Tibial nerve (tissue), 4 donors: ENCODE data around the gene ZNF79. TPM values are rescaled to one million over a fixed set of nuclear protein-coding genes. Genes with fewer than 3 reads are reported as not detected.

ENCODE experiments used
- DNase-seq, 2 donors: peaks; one replicate each; pipeline ENCODE4 v3.0.0-alpha.2; 2019; ENCODE audit warnings: low spot score in 2 of 2
- H3K27ac ChIP-seq, 4 donors: fragments of 200-600 bp; sonication (generic) in 3 of 4; one replicate each; pipeline ENCODE4 v1.5.1; 2017 to 2019; ENCODE audit warnings: mild to moderate bottlenecking in 1 of 4
- H3K27me3 ChIP-seq, 2 donors: fragments of 200-600 bp; sonication (generic) in 1 of 2; one replicate each; pipeline versions ENCODE4 v1.5.1 to v1.6.0; 2017 to 2019
- H3K36me3 ChIP-seq, 3 donors: fragments of 200-600 bp; sonication (generic); one replicate each; pipeline ENCODE4 v1.5.1; 2018 to 2019
- H3K4me1 ChIP-seq, 4 donors: fragments of 200-600 bp; sonication (generic) in 3 of 4; one replicate each; pipeline ENCODE4 v1.5.1; 2017 to 2019
- H3K4me3 ChIP-seq, 4 donors: fragments of 200-600 bp; sonication (generic) in 3 of 4; one replicate each; pipeline ENCODE4 v1.5.1; 2017 to 2019; ENCODE audit warnings: mild to moderate bottlenecking in 1 of 4, moderate library complexity in 1 of 4
- H3K9me3 ChIP-seq, 4 donors: fragments of 200-600 bp; sonication (generic) in 3 of 4; one replicate each; pipeline ENCODE4 v1.5.1; 2017 to 2019
- EP300 ChIP-seq, 2 donors: sonication (generic); formaldehyde crosslinking; IDR thresholded peaks; one replicate each; pipeline ENCODE4 v1.6.1; 2017; ENCODE audit warnings: antibody characterized with exemption in 2 of 2, mild to moderate bottlenecking in 1 of 2
- POLR2A ChIP-seq, 2 donors: fragments of 450-650 bp; IDR thresholded peaks; one replicate each; pipeline ENCODE4 v1.6.1; 2017; ENCODE audit warnings: antibody characterized with exemption in 2 of 2, mild to moderate bottlenecking in 2 of 2, moderate library complexity in 2 of 2
- WGBS, 2 donors: methylation state at CpG; one replicate each; pipeline ENCODE4 v1.1.5; 2018; 5-methylcytosine and 5-hydroxymethylcytosine counted together
- total RNA-seq, 4 donors: library from RNA; depleted of rRNA; stranded (reverse); fragments of >200 nt; gene quantifications; one replicate each; pipeline ENCODE4 v1.1.0, GENCODE V29; 2016
- TF ChIP-seq, protein P1 (sequence below), 5 experiments: fragments of 200-600 bp in 3 of 5; fragments of 450-650 bp in 2 of 5; sonication (generic) in 3 of 5; IDR thresholded peaks; one replicate each; pipeline ENCODE4 v1.5.1; 2016 to 2019; ENCODE audit warnings: antibody characterized with exemption in 5 of 5, mild to moderate bottlenecking in 3 of 5, moderate library complexity in 2 of 5

ZNF79 gene
- total RNA-seq, 4 donors from 2014 or later: 11.6 to 18.0 (median 13.0) TPM

DNA sequence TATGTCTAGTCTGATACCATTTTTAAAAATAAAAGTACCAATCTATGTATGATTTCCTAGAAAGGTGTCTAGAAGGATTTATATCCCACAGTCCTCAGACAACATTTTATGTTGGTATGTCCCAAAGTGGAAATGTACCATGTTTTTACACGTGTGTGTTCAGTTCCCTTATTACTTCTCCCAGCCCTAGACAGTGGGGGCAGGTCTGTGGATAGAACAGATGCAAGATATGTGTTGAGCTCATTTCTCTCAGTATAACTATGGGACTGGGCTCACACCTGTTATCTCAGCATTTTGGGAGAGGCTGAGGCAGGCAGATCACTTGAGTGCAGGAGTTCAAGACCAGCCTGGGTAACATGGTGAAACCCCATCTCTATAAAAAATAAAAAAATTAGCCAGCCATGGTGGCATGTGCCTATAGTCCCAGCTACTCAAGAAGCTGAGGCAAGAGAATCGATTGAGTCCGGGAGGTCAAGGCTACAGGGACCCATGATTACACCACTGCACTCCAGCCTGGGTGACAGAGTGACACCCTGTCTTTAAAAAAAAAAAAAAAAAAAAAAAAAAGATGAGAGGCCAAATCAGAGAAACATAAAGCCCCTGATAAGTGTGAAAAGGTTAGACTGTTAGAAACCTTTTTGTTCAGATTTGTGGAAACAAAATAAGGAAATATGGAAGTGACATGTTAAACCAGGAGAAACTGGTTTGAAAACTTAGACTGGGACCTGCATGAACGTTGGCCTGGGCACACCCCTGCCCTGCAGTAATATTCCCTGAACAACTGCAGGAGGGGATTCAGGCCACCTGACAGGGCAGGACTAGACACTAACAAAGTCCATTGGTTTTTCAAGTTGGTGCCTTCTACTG lies 34.6 kb upstream of the ZNF79 start:
- H3K27ac ChIP-seq: peak overlapping the region in 2 of 4 donors; percentile 81 to 87
- peaks cover 0 to 15% (median 0%) of the 10 kb centered on the region in 3 donors for H3K36me3 ChIP-seq
- no peaks in the 10 kb centered on the region for H3K27me3 ChIP-seq
- no peak for TF ChIP-seq EP300 (IDR thresholded peaks at IDR 0.05)
- TF ChIP-seq, protein P1, sequence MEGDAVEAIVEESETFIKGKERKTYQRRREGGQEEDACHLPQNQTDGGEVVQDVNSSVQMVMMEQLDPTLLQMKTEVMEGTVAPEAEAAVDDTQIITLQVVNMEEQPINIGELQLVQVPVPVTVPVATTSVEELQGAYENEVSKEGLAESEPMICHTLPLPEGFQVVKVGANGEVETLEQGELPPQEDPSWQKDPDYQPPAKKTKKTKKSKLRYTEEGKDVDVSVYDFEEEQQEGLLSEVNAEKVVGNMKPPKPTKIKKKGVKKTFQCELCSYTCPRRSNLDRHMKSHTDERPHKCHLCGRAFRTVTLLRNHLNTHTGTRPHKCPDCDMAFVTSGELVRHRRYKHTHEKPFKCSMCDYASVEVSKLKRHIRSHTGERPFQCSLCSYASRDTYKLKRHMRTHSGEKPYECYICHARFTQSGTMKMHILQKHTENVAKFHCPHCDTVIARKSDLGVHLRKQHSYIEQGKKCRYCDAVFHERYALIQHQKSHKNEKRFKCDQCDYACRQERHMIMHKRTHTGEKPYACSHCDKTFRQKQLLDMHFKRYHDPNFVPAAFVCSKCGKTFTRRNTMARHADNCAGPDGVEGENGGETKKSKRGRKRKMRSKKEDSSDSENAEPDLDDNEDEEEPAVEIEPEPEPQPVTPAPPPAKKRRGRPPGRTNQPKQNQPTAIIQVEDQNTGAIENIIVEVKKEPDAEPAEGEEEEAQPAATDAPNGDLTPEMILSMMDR (IDR thresholded peaks at IDR 0.05): no peak
- no peak for TF ChIP-seq POLR2A (IDR thresholded peaks at IDR 0.05)
- no peaks in the 10 kb centered on the region for H3K9me3 ChIP-seq
- H3K4me1 ChIP-seq: peaks cover 0 to 17% (median 5%) of the 10 kb centered on the region in 4 donors
- 76 to 81% methylated on average over 4 of the region's 4 CpGs for WGBS, 2 donors
- DNase-seq: no peak
- no peak overlapping the region for H3K4me3 ChIP-seq

DNA sequence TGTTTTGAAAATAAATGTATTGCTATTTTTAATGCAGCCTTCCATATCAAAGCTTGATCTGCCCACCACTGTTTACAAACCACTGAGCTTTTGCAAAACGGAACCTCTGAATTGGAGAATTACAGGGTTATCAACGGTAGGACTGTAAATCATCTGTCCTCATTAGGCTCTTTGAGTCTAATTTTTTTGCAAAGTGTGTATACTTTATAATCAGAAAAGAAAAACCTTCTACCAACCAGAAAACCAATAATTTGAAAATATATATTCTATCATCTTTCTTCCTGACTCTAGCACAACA lies 34.0 kb upstream of the ZNF79 start:
- Histone ChIP-seq H3K4me1 (peaks cover 0 to 17% (median 5%) of the 10 kb centered on the region in 4 donors), H3K27me3 (no peaks in the 10 kb centered on the region), H3K9me3 (no peaks in the 10 kb centered on the region), H3K36me3 (peaks cover 0 to 15% (median 0%) of the 10 kb centered on the region in 3 donors), H3K4me3 (no peak overlapping the region), H3K27ac (no peak overlapping the region)
- DNase-seq: no peak
- TF ChIP-seq, protein P1 (IDR thresholded peaks at IDR 0.05): no peak
- no peak for TF ChIP-seq EP300 (IDR thresholded peaks at IDR 0.05)
- no peak for TF ChIP-seq POLR2A (IDR thresholded peaks at IDR 0.05)
- 65 to 76% methylated on average over 2 of the region's 2 CpGs for WGBS, 2 donors

DNA sequence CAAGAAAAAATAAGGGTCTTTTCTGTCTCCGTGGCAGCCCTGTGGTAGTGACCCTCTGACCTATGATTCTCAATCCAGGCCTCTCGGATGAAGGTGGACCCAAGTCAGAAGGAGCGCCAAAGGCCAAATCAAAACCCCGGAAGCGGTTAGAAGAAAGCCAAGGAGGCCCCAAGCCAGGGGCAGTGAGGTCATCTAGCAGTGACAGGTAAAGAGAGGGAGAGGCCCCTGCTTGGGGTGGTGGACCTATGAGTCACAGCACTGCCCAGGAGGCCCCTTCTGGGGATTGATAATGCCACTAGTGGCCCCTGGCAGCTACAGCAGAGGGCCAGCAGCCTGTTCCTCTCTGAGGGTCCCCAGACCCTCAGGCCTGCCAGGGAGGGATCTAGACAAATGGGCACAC lies 33.6 kb upstream of the ZNF79 start:
- peaks cover 0 to 15% (median 0%) of the 10 kb centered on the region in 3 donors for H3K36me3 ChIP-seq
- WGBS, 2 donors: 63 to 64% methylated on average over 5 of the region's 5 CpGs
- H3K27me3 ChIP-seq: no peaks in the 10 kb centered on the region
- TF ChIP-seq EP300 (IDR thresholded peaks at IDR 0.05) (no peak), POLR2A (IDR thresholded peaks at IDR 0.05) (no peak)
- TF ChIP-seq, protein P1 (IDR thresholded peaks at IDR 0.05): no peak
- H3K4me1 ChIP-seq: peaks cover 0 to 17% (median 5%) of the 10 kb centered on the region in 4 donors
- no peak for DNase-seq
- no peaks in the 10 kb centered on the region for H3K9me3 ChIP-seq
- no peak overlapping the region for H3K4me3 ChIP-seq
- no peak overlapping the region for H3K27ac ChIP-seq

DNA sequence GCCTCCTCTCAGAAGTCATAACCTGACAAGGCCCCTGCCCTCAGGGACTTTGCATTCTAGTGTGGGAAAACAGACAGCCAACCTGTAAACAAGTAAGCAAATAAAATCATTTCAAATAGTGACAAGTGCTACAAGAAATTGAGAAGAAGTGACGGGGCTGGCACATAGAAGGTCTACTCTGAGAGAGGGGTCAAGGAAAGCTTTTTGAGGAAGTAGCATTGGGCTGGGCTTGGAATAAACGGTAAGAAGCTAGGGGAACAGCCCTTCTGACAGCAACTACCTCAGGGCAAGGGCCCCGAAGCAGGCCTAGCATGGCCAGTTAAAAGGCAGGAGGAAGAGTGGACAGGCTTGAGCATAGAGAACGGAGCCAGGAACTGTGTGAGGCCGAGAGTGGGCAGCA lies 32.0 kb upstream of the ZNF79 start:
- H3K4me3 ChIP-seq: no peak overlapping the region
- no peaks in the 10 kb centered on the region for H3K9me3 ChIP-seq
- TF ChIP-seq, protein P1 (IDR thresholded peaks at IDR 0.05): no peak
- no peak for TF ChIP-seq EP300 (IDR thresholded peaks at IDR 0.05)
- TF ChIP-seq POLR2A (IDR thresholded peaks at IDR 0.05): no peak
- 76 to 82% methylated on average over 5 of the region's 5 CpGs for WGBS, 2 donors
- no peaks in the 10 kb centered on the region for H3K27me3 ChIP-seq
- H3K36me3 ChIP-seq: peaks cover 0 to 15% (median 0%) of the 10 kb centered on the region in 3 donors
- H3K4me1 ChIP-seq: peaks cover 0 to 24% (median 5%) of the 10 kb centered on the region in 4 donors
- no peak overlapping the region for H3K27ac ChIP-seq
- no peak for DNase-seq

DNA sequence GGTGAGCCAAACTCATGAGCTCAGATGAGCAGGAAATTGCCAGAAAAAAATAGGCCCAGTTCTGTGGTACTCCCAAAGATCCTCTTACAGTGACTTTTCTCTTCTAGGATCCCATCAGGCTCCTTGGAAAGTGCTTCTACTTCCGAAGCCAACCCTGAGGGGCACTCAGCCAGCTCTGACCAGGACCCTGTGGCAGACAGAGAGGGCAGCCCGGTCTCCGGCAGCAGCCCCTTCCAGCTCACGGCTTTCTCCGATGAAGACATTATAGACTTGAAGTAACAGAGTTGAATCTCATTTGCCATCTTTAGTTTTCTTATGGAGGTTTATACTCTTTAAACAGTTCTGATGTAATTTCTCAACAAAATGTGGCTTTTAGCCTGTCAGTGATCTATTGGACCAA lies 31.2 kb upstream of the ZNF79 start:
- Histone ChIP-seq H3K9me3 (no peaks in the 10 kb centered on the region), H3K4me3 (no peak overlapping the region), H3K36me3 (peaks cover 0 to 15% (median 0%) of the 10 kb centered on the region in 3 donors), H3K27me3 (no peaks in the 10 kb centered on the region), H3K4me1 (peaks cover 0 to 25% (median 8%) of the 10 kb centered on the region in 4 donors), H3K27ac (no peak overlapping the region)
- no peak for DNase-seq
- WGBS, 2 donors: 87 to 92% methylated on average over 5 of the region's 5 CpGs
- TF ChIP-seq EP300 (IDR thresholded peaks at IDR 0.05) (no peak), POLR2A (IDR thresholded peaks at IDR 0.05) (no peak)
- TF ChIP-seq, protein P1 (IDR thresholded peaks at IDR 0.05): no peak
